SK-N-SH (cell line): ENCODE data around the gene PPP6R2. TPM values are rescaled to one million over a fixed set of nuclear protein-coding genes. Genes with fewer than 3 reads are reported as not detected.

Source experiments
- CTCF ChIA-PET: fragments of 300-600, 350-600 bp; formaldehyde crosslinking; extraction: SDS; loops from one replicate; lab custom pipeline; 2021; lab: Yijun Ruan, JAX
- POLR2A ChIA-PET: fragments of 350-600 bp; sonication (Branson Sonifier 250); formaldehyde crosslinking; extraction: SDS; loops from one replicate; lab custom pipeline; 2020; ENCODE audit warnings: antibody characterized with exemption, inconsistent platforms; lab: Yijun Ruan, JAX
- DNase-seq: peaks from one replicate; pipeline ENCODE4 v3.0.0; 2012
- H2AFZ ChIP-seq: fragments of 200-600 bp; sonication (generic); 2 replicates; pipeline ENCODE4 v1.8.1; 2016; ENCODE audit warnings: antibody characterized with exemption, mild to moderate bottlenecking, low read depth
- H3F3A ChIP-seq: fragments of 200-600 bp; sonication (generic); replicated peaks from 2 replicates; pipeline ENCODE3; 2016; ENCODE audit warnings: antibody characterized with exemption, mild to moderate bottlenecking; ENCODE audit not compliant: insufficient read depth
- H3K27ac ChIP-seq, 2 experiments: fragments of 200-500 bp in 1 of 2; fragments of 200-600 bp in 1 of 2; sonication (Bioruptor generic) in 1 of 2; sonication (generic), shearing (Covaris generic) in 1 of 2; 2 replicates each; pipeline versions ENCODE4 v1.5.1 to v1.6.1; 2014 to 2016; ENCODE audit warnings: low read depth in 2 of 2, inconsistent platforms in 1 of 2, low read length in 1 of 2, mild to moderate bottlenecking in 1 of 2, mixed read lengths in 1 of 2
- H3K27me3 ChIP-seq: fragments of 200-600 bp; sonication (generic), shearing (Covaris generic); 2 replicates; pipeline ENCODE4 v1.6.1; 2016; ENCODE audit warnings: mixed run types; ENCODE audit not compliant: insufficient read depth
- H3K36me3 ChIP-seq, 2 experiments: fragments of 200-500 bp in 1 of 2; fragments of 200-600 bp in 1 of 2; sonication (Bioruptor generic) in 1 of 2; sonication (generic) in 1 of 2; replicated peaks in 1 of 2; 2 replicates each; pipeline versions ENCODE3 to v1.5.1; 2014 to 2016; ENCODE audit warnings: low read length in 1 of 2, mild to moderate bottlenecking in 1 of 2; ENCODE audit not compliant: insufficient read depth in 2 of 2, control insufficient read depth in 1 of 2
- H3K4me1 ChIP-seq, 2 experiments: fragments of 200-500 bp in 1 of 2; fragments of 200-600 bp in 1 of 2; sonication (Bioruptor generic) in 1 of 2; sonication (generic), shearing (Covaris generic) in 1 of 2; 2 replicates each; pipeline versions ENCODE4 v1.5.1 to v1.6.1; 2014 to 2016; ENCODE audit warnings: low read depth in 1 of 2, low read length in 1 of 2, mixed run types in 1 of 2; ENCODE audit not compliant: insufficient read depth in 2 of 2, control insufficient read depth in 1 of 2
- H3K4me2 ChIP-seq: fragments of 200-600 bp; sonication (generic), shearing (Covaris generic); 2 replicates; pipeline ENCODE4 v1.6.1; 2017; ENCODE audit warnings: mixed run types
- H3K4me3 ChIP-seq, 2 experiments: fragments of 200-500 bp in 1 of 2; fragments of 200-600 bp in 1 of 2; sonication (Bioruptor generic) in 1 of 2; sonication (generic), shearing (Covaris generic) in 1 of 2; 2 replicates each; pipeline versions ENCODE4 v1.5.1 to v1.8.1; 2014 to 2016; ENCODE audit warnings: low read depth in 2 of 2, inconsistent platforms in 1 of 2, low read length in 1 of 2, mild to moderate bottlenecking in 1 of 2, mixed read lengths in 1 of 2, moderate library complexity in 1 of 2
- H3K79me2 ChIP-seq: fragments of 200-600 bp; sonication (generic); 2 replicates; pipeline ENCODE4 v1.8.1; 2017; ENCODE audit warnings: mild to moderate bottlenecking; ENCODE audit not compliant: insufficient read depth
- H3K9ac ChIP-seq: fragments of 200-600 bp; sonication (generic); 2 replicates; pipeline ENCODE4 v1.6.1; 2017; ENCODE audit warnings: mixed run types
- H3K9me2 ChIP-seq: fragments of 200-600 bp; sonication (generic); 2 replicates; pipeline ENCODE4 v1.6.1; 2017; ENCODE audit warnings: mixed run types
- H3K9me3 ChIP-seq: fragments of 200-600 bp; sonication (generic); 2 replicates; pipeline ENCODE4 v1.6.1; 2017; ENCODE audit warnings: mixed run types, mild to moderate bottlenecking, moderate library complexity
- H4K20me1 ChIP-seq: fragments of 200-600 bp; sonication (generic); 2 replicates; pipeline ENCODE4 v1.6.1; 2017; ENCODE audit warnings: mild to moderate bottlenecking, mixed run types; ENCODE audit not compliant: insufficient read depth
- EP300 ChIP-seq, 2 experiments: IDR thresholded peaks; 2 replicates each; pipeline versions ENCODE4 v1.4.0 to v1.6.1; 2012; ENCODE audit warnings: borderline replicate concordance in 1 of 2, low read depth in 1 of 2, low read length in 1 of 2
- FOXM1 ChIP-seq: IDR thresholded peaks from 2 replicates; pipeline ENCODE4 v1.4.0; 2012; ENCODE audit warnings: low read depth, mild to moderate bottlenecking
- GABPA ChIP-seq: IDR thresholded peaks from 2 replicates; pipeline ENCODE4 v1.4.0; 2012; ENCODE audit warnings: low read depth, mild to moderate bottlenecking
- JUND ChIP-seq: IDR thresholded peaks from 2 replicates; pipeline ENCODE4 v1.4.0; 2012
- MEF2A ChIP-seq: IDR thresholded peaks from 2 replicates; pipeline ENCODE4 v1.4.0; 2012; ENCODE audit warnings: low read depth, borderline replicate concordance
- MXI1 ChIP-seq: IDR thresholded peaks from 2 replicates; pipeline ENCODE4 v1.6.1; 2012; ENCODE audit warnings: mild to moderate bottlenecking, low read depth, low read length, improper control_type of control experiment
- NFIC ChIP-seq: IDR thresholded peaks from 2 replicates; pipeline ENCODE4 v1.4.0; 2012; ENCODE audit warnings: borderline replicate concordance
- PBX3 ChIP-seq: IDR thresholded peaks from 2 replicates; pipeline ENCODE4; 2012
- RAD21 ChIP-seq: IDR thresholded peaks from 2 replicates; pipeline ENCODE4 v1.6.1; 2012; ENCODE audit warnings: mild to moderate bottlenecking, low read length
- REST ChIP-seq: IDR thresholded peaks from 2 replicates; pipeline ENCODE4 v1.6.1; 2012; ENCODE audit warnings: mild to moderate bottlenecking, low read depth, low read length, moderate library complexity
- RFX5 ChIP-seq: IDR thresholded peaks from 2 replicates; pipeline ENCODE4 v1.6.1; 2012; ENCODE audit warnings: mild to moderate bottlenecking, improper control_type of control experiment, low read length
- SIN3A ChIP-seq: IDR thresholded peaks from 2 replicates; pipeline ENCODE4 v1.6.1; 2012; ENCODE audit warnings: low read depth, mild to moderate bottlenecking, low read length, moderate library complexity, borderline replicate concordance
- SMC3 ChIP-seq: IDR thresholded peaks from 2 replicates; pipeline ENCODE4 v1.6.1; 2012; ENCODE audit warnings: low read depth, low read length, improper control_type of control experiment
- TAF1 ChIP-seq: IDR thresholded peaks from 2 replicates; pipeline ENCODE4 v1.6.1; 2012; ENCODE audit warnings: low read depth, mild to moderate bottlenecking, low read length, moderate library complexity, borderline replicate concordance
- USF1 ChIP-seq: IDR thresholded peaks from 2 replicates; pipeline ENCODE4 v1.4.0; 2012; ENCODE audit warnings: low read depth, borderline replicate concordance
- YY1 ChIP-seq: IDR thresholded peaks from 2 replicates; pipeline ENCODE4 v1.4.0; 2012; ENCODE audit warnings: low read depth, mild to moderate bottlenecking
- WGBS: methylation state at CpG from one replicate; pipeline ENCODE4 v1.1.6; 2017; ENCODE audit warnings: low lambda C conversion rate; 5-methylcytosine and 5-hydroxymethylcytosine counted together
- polyA plus RNA-seq, 3 experiments: library from polyadenylated mRNA; depleted of rRNA; stranded (reverse); fragments of >200 nt; gene quantifications; 2 replicates each; pipeline ENCODE4 v1.2.3, GENCODE V29; 2012
- TF ChIP-seq, protein P1 (sequence below): fragments of 150-350 bp; IDR thresholded peaks from 2 replicates; pipeline ENCODE4 v1.6.1; 2017; ENCODE audit warnings: antibody characterized with exemption, low read length, low read depth, borderline replicate concordance
- TF ChIP-seq, protein P2 (sequence below): fragments of 200-600 bp; sonication (generic); IDR thresholded peaks from 2 replicates; pipeline ENCODE4 v1.6.1; 2017; ENCODE audit warnings: antibody characterized with exemption, mild to moderate bottlenecking, moderate library complexity
- TF ChIP-seq, protein P3 (sequence below): IDR thresholded peaks from 2 replicates; pipeline ENCODE4 v1.4.0; 2012; ENCODE audit warnings: low read depth, borderline replicate concordance

The PPP6R2 gene
- polyA plus RNA-seq, 1 of the 3 experiments (the other 2 are of a cell fraction), result 45.7 TPM

DNA sequence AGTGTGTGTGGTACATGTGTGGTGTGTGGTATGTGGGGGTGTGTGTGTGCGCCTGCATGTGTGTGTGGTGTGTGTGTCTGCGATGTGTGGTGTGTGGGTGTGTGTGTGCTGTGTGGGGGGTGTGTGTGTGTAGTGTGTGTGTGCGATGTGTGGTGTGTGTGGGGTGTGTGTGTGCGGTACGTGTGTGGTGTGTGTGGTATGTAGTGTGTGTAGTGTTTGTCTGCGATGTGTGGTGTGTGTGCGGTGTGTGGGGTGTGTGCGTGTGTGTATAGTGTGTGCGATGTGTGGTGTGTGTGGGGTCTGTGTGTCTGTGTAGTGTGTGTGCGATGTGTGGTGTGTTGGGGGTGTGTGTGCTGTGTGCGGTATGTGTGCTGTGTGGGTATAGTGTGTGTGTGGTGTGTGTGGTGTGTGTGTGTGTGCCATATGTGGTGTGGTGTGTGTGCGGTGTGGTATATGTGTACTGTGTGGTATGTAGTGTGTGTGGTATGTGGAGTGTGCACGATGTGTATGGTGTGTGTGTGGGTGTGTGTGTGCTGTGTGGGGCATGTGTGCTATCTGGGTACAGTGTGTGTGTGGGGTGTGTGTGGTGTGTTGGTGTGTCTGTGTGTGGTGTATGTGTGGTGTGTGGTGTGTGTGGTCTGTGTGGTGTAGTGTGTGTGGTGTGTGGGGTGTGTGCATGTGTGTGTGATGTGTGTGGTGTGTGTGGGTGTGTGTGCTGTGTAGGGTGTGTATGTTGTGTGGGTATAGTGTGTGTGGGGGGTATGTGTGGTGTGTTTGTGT, 5.7 kb upstream of the PPP6R2 start:
- Histone ChIP-seq H3K9me2 (no peaks in the 10 kb centered on the region), H3K9ac (no peak overlapping the region), H3K4me3 (no peak overlapping the region), H3K27me3 (no peaks in the 10 kb centered on the region), H3K36me3 (no peaks in the 10 kb centered on the region), H4K20me1 (no peaks in the 10 kb centered on the region), H3K9me3 (no peaks in the 10 kb centered on the region), H2AFZ (no peak overlapping the region), H3K4me2 (no peak overlapping the region), H3K27ac (no peak overlapping the region), H3F3A (peaks cover 12% of the 10 kb centered on the region), H3K79me2 (no peaks in the 10 kb centered on the region), H3K4me1 (peaks cover 0 to 2% of the 10 kb centered on the region in 2 experiments; a peak in 1 of 4 replicates)
- TF ChIP-seq EP300 (IDR thresholded peaks at IDR 0.05; ENCODE audit: borderline replicate concordance in 1 of 2, low read depth in 1 of 2, low read length in 1 of 2) (no peak), JUND (no peak), SMC3 (no peak), GABPA (no peak), PBX3 (no peak), RAD21 (no peak), SIN3A (no peak), NFIC (no peak), REST (no peak), USF1 (no peak), FOXM1 (no peak), MXI1 (no peak), MEF2A (no peak), TAF1 (no peak), YY1 (no peak), RFX5 (no peak)
- TF ChIP-seq, protein P1, sequence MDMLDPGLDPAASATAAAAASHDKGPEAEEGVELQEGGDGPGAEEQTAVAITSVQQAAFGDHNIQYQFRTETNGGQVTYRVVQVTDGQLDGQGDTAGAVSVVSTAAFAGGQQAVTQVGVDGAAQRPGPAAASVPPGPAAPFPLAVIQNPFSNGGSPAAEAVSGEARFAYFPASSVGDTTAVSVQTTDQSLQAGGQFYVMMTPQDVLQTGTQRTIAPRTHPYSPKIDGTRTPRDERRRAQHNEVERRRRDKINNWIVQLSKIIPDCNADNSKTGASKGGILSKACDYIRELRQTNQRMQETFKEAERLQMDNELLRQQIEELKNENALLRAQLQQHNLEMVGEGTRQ, result no peak
- TF ChIP-seq, protein P2, sequence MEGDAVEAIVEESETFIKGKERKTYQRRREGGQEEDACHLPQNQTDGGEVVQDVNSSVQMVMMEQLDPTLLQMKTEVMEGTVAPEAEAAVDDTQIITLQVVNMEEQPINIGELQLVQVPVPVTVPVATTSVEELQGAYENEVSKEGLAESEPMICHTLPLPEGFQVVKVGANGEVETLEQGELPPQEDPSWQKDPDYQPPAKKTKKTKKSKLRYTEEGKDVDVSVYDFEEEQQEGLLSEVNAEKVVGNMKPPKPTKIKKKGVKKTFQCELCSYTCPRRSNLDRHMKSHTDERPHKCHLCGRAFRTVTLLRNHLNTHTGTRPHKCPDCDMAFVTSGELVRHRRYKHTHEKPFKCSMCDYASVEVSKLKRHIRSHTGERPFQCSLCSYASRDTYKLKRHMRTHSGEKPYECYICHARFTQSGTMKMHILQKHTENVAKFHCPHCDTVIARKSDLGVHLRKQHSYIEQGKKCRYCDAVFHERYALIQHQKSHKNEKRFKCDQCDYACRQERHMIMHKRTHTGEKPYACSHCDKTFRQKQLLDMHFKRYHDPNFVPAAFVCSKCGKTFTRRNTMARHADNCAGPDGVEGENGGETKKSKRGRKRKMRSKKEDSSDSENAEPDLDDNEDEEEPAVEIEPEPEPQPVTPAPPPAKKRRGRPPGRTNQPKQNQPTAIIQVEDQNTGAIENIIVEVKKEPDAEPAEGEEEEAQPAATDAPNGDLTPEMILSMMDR, result no peak
- TF ChIP-seq, protein P3, sequence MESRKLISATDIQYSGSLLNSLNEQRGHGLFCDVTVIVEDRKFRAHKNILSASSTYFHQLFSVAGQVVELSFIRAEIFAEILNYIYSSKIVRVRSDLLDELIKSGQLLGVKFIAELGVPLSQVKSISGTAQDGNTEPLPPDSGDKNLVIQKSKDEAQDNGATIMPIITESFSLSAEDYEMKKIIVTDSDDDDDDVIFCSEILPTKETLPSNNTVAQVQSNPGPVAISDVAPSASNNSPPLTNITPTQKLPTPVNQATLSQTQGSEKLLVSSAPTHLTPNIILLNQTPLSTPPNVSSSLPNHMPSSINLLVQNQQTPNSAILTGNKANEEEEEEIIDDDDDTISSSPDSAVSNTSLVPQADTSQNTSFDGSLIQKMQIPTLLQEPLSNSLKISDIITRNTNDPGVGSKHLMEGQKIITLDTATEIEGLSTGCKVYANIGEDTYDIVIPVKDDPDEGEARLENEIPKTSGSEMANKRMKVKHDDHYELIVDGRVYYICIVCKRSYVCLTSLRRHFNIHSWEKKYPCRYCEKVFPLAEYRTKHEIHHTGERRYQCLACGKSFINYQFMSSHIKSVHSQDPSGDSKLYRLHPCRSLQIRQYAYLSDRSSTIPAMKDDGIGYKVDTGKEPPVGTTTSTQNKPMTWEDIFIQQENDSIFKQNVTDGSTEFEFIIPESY, result no peak
- no peak for DNase-seq
- WGBS, result 94% methylated on average over 13 of the region's 13 CpGs
- CTCF ChIA-PET, result no interaction called here
- POLR2A ChIA-PET, result no interaction called here
